ENCODE data around the gene ARPP21. TPM values are rescaled to one million over a fixed set of nuclear protein-coding genes. Genes with fewer than 3 reads are reported as not detected.
"Not testable (repeated sequence)": the region's sequence is repeated elsewhere in the genome, so short reads cannot be mapped to it uniquely, and the experiment has no call there.

Gene ARPP21
- total RNA-seq, 1 donor from 2014 or later = not detected

GRCh38 chr3:35814531-35814930 is 175.2 kb downstream of the ARPP21 start:
- intact Hi-C loops (cut with DNase I) = no loop called here
- no peak for DNase-seq (ENCODE audit: low spot score)

GRCh38 chr3:35815796-35816195 is 176.5 kb downstream of the ARPP21 start:
- intact Hi-C loops (cut with DNase I); DNase-seq (ENCODE audit: low spot score): not testable (repeated sequence)

DNA sequence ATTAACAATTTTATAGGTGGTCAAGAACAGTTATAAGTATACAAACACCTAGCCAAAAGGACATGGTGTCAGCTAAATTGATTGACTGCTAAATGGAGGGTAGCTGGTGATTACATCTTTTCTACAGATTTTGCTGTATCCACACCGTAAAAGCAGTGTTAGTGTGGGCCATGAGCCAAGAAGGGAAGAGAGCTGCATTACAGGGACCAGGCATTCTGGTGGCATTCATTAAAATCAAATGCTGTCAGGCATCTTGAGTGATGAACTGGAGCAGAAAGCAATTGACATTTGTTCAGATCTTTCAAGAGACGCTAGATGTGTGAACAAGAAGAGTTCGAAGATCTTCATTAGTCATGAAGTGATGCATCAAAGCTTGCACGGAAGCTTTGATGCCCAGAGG is 177.9 kb downstream of the ARPP21 start:
- DNase-seq (ENCODE audit: low spot score) = no peak
- intact Hi-C loops (cut with DNase I) = no loop called here

DNA sequence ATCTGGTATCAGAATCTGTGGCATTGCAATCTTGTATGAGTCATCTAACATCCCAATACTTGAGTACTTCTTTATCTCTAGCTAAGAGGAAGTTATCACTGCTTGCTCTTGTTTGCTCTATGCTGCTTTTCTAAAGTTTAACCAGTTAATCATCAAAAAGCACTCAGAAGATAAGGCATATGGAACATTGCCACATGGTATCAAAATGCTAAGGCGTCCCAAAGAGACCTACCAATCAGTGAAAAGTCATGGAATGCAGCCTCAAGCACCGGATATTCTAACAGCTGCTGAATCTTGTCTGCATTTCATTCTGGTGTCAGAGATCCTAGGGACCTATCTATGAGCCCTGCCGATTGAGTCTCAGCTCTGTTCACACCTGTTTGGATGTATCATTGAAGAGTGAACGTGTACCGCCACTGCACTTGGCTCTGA is 192.8 kb downstream of the ARPP21 start:
- no peak for DNase-seq (ENCODE audit: low spot score)
- intact Hi-C loops (cut with DNase I) = no loop called here

Small RNA genes within 50 kb of the gene (microRNA-seq; reads per million reads assigned to microRNA genes)
- gene MIR128-2 = not detected
